ENCODE results near the gene CARD11. TPM values are rescaled to one million over a fixed set of nuclear protein-coding genes. Genes with fewer than 3 reads are reported as not detected.

Gene CARD11
- total and polyA plus RNA-seq, 2 of the 4 experiments (the other 2 are of a cell fraction): 0.18 to 0.26 TPM

DNA sequence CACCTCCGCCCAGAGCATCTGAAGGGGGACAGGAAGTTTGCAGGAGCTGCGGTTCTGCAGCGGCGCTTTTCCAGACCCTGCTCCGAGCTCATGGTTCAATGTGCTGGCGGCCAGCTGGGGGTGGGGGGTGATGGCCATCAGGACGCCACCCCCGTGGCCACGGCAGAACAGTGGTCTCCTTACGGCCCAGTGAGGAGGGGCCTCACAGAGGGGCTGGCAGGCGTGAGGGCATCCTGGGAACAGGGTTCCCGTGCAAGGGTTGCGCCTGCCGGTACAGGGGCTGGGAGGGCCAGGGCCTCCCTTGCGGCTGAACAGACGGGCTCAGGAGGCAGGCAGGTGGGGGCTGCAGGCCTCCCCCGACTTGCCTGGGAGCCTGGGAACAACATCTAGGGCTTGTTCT, 160.6 kb downstream of the CARD11 start:
- H3K27ac ChIP-seq (ENCODE audit: insufficient read depth, low read length): no peak overlapping the region
- no peaks in the 10 kb centered on the region for H4K20me1 ChIP-seq (ENCODE audit: insufficient read depth, low read length)
- no peaks in the 10 kb centered on the region for H3K4me1 ChIP-seq (ENCODE audit: control insufficient read depth, insufficient read depth, low read length)
- H3K9me1 ChIP-seq (ENCODE audit: insufficient read depth, low read length): peaks cover 3% of the 10 kb centered on the region; the same call in 1 of the 2 replicates
- H2BK5ac ChIP-seq (ENCODE audit: low read depth, low read length, poor library complexity, severe bottlenecking): no peak overlapping the region
- dilution Hi-C loops (cut with HindIII; ENCODE audit: low sequenced_read_pairs, unreplicated experiment): no loop called here
- intact Hi-C loops (cut with micrococcal nuclease): no loop called here
- ChIA-PET POLR2A (ENCODE audit: unreplicated experiment) (no interaction called here), CTCF (no interaction called here)
- H4K8ac ChIP-seq (ENCODE audit: low read depth in 2 of 2, low read length in 2 of 2): no peak overlapping the region
- in situ Hi-C loops (cut with MboI; ENCODE audit: low sequenced_read_pairs): loop anchor here (10.0 kb wide), 2 partner anchors 272 to 1012 kb away; no protein-coding TSS in a partner anchor
- no peak overlapping the region for H2BK15ac ChIP-seq (ENCODE audit: low read depth, low read length)
- no TSS peak for BruUV-seq (replicated peaks)
- H3K4ac ChIP-seq (ENCODE audit: low read depth, low read length): no peak overlapping the region
- H4K5ac ChIP-seq (ENCODE audit: low read depth, low read length): no peak overlapping the region
- H2AK9ac ChIP-seq (replicated peaks; ENCODE audit: low read depth, low read length, poor library complexity): no peak overlapping the region
- H2AK5ac ChIP-seq (ENCODE audit: low read depth, low read length): no peak overlapping the region
- no peaks in the 10 kb centered on the region for H3K9me3 ChIP-seq (ENCODE audit: control insufficient read depth, insufficient read depth, low read length)
- TF ChIP-seq, protein P1, sequence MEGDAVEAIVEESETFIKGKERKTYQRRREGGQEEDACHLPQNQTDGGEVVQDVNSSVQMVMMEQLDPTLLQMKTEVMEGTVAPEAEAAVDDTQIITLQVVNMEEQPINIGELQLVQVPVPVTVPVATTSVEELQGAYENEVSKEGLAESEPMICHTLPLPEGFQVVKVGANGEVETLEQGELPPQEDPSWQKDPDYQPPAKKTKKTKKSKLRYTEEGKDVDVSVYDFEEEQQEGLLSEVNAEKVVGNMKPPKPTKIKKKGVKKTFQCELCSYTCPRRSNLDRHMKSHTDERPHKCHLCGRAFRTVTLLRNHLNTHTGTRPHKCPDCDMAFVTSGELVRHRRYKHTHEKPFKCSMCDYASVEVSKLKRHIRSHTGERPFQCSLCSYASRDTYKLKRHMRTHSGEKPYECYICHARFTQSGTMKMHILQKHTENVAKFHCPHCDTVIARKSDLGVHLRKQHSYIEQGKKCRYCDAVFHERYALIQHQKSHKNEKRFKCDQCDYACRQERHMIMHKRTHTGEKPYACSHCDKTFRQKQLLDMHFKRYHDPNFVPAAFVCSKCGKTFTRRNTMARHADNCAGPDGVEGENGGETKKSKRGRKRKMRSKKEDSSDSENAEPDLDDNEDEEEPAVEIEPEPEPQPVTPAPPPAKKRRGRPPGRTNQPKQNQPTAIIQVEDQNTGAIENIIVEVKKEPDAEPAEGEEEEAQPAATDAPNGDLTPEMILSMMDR (conservative IDR thresholded peaks at IDR 0.05; ENCODE audit: low read depth, low read length): no peak
- TF ChIP-seq RAD21 (IDR thresholded peaks at IDR 0.05; ENCODE audit: low read length) (no peak), CEBPB (IDR thresholded peaks at IDR 0.05; ENCODE audit: low read depth, low read length) (no peak)
- TF ChIP-seq, protein P2, sequence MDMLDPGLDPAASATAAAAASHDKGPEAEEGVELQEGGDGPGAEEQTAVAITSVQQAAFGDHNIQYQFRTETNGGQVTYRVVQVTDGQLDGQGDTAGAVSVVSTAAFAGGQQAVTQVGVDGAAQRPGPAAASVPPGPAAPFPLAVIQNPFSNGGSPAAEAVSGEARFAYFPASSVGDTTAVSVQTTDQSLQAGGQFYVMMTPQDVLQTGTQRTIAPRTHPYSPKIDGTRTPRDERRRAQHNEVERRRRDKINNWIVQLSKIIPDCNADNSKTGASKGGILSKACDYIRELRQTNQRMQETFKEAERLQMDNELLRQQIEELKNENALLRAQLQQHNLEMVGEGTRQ (IDR thresholded peaks at IDR 0.05; ENCODE audit: low read depth, low read length): no peak
- H3K56ac ChIP-seq (ENCODE audit: extremely low read depth, insufficient read depth, low read length): no peak overlapping the region
- ATAC-seq (ENCODE audit: low read depth) (no peak), DNase-seq (no peak)
- no peak overlapping the region for H3K4me3 ChIP-seq (ENCODE audit: insufficient read depth, low read depth, low read length)
- no peak overlapping the region for H3K14ac ChIP-seq (replicated peaks; ENCODE audit: low read depth, low read length)
- H3K27me3 ChIP-seq (ENCODE audit: control insufficient read depth, insufficient read depth, low read length): no peaks in the 10 kb centered on the region
- no peak overlapping the region for H3K4me2 ChIP-seq (ENCODE audit: low read depth, low read length)
- H3K23ac ChIP-seq (ENCODE audit: low read depth, low read length): no peak overlapping the region
- no peak overlapping the region for H3K9ac ChIP-seq (ENCODE audit: low read depth, low read length)
- no peak overlapping the region for H2AFZ ChIP-seq (replicated peaks; ENCODE audit: low read length, poor library complexity)
- H2BK20ac ChIP-seq (ENCODE audit: low read depth, low read length): no peak overlapping the region
- H2BK120ac ChIP-seq (ENCODE audit: low read depth, low read length): no peak overlapping the region
- no peak overlapping the region for H3K18ac ChIP-seq (ENCODE audit: low read depth, low read length)
- no peaks in the 10 kb centered on the region for H3K79me1 ChIP-seq (ENCODE audit: low read depth in 1 of 2, low read length in 2 of 2)
- no peaks in the 10 kb centered on the region for H3K36me3 ChIP-seq (ENCODE audit: control insufficient read depth, insufficient read depth, low read length)
- H4K91ac ChIP-seq (ENCODE audit: insufficient read depth, low read depth, low read length): no peak overlapping the region
- 67% methylated on average over 3 of the region's 17 CpGs; no CpG with 5 or more reads in 1 of the 2 experiments for WGBS, 2 experiments (ENCODE audit: extremely low coverage in 2 of 2, insufficient read length in 1 of 2)

All from IMR-90 (cell line).